Measurements from ENCODE around the gene PGAP6.

DNA sequence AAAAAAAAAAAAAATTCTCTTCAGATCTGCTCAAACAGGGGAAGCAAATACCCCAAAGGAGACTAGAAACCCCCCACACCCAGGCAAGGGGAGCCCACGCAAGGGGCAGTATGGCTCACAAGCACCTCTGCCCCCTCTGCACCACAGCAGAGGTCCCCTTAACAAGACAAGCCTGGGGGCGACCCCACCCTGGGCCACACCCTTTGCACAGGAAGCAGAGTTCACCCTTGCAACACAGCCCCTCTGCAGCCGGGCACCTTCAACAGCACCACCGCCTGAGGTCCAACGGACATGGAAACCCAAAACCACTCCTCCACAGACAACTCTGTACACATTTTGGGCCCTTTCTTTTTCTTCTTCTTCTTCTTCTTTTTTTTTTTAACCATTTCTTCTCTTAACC is 42.1 kb downstream of the PGAP6 start:
- TF ChIP-seq, protein P1, sequence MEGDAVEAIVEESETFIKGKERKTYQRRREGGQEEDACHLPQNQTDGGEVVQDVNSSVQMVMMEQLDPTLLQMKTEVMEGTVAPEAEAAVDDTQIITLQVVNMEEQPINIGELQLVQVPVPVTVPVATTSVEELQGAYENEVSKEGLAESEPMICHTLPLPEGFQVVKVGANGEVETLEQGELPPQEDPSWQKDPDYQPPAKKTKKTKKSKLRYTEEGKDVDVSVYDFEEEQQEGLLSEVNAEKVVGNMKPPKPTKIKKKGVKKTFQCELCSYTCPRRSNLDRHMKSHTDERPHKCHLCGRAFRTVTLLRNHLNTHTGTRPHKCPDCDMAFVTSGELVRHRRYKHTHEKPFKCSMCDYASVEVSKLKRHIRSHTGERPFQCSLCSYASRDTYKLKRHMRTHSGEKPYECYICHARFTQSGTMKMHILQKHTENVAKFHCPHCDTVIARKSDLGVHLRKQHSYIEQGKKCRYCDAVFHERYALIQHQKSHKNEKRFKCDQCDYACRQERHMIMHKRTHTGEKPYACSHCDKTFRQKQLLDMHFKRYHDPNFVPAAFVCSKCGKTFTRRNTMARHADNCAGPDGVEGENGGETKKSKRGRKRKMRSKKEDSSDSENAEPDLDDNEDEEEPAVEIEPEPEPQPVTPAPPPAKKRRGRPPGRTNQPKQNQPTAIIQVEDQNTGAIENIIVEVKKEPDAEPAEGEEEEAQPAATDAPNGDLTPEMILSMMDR (IDR thresholded peaks at IDR 0.05) = no peak
- no peak for TF ChIP-seq POLR2AphosphoS5 (IDR thresholded peaks at IDR 0.05)

Measured in esophagus muscularis mucosa (tissue), 3 donors.